ENCODE data around the gene DDR2.

DDR2 gene

GRCh38 chr1:162605225-162605927 lies 26.9 kb upstream of the DDR2 start:
- H2AFZ ChIP-seq: no peak overlapping the region
- no peaks in the 10 kb centered on the region for H3K4me1 ChIP-seq
- H3K79me2 ChIP-seq: no peaks in the 10 kb centered on the region
- no peaks in the 10 kb centered on the region for H3K27me3 ChIP-seq (ENCODE audit: control insufficient read depth, insufficient read depth, low read length)
- no peak overlapping the region for H3K4me3 ChIP-seq (ENCODE audit: low read depth, low read length)
- no peak for TF ChIP-seq CTCF (IDR thresholded peaks at IDR 0.05)
- no peaks in the 10 kb centered on the region for H3K36me3 ChIP-seq (ENCODE audit: control insufficient read depth, insufficient read depth, low read length)
- H3K4me2 ChIP-seq (ENCODE audit: low read length): no peak overlapping the region
- H3K27ac ChIP-seq: no peak overlapping the region
- no peaks in the 10 kb centered on the region for H3K9me3 ChIP-seq (ENCODE audit: control insufficient read depth, low read length)
- H3K9ac ChIP-seq: no peak overlapping the region

GRCh38 chr1:162609306-162609705 lies 23.0 kb upstream of the DDR2 start:
- TF ChIP-seq CTCF (IDR thresholded peaks at IDR 0.05): no peak
- no peaks in the 10 kb centered on the region for H3K4me1 ChIP-seq
- H3K4me3 ChIP-seq (ENCODE audit: low read depth, low read length): no peak overlapping the region
- no peaks in the 10 kb centered on the region for H3K9me3 ChIP-seq (ENCODE audit: control insufficient read depth, low read length)
- H3K4me2 ChIP-seq (ENCODE audit: low read length): no peak overlapping the region
- H3K27ac ChIP-seq: no peak overlapping the region
- H2AFZ ChIP-seq: no peak overlapping the region
- H3K36me3 ChIP-seq (ENCODE audit: control insufficient read depth, insufficient read depth, low read length): no peaks in the 10 kb centered on the region
- H3K79me2 ChIP-seq: no peaks in the 10 kb centered on the region
- H3K9ac ChIP-seq: no peak overlapping the region
- H3K27me3 ChIP-seq (ENCODE audit: control insufficient read depth, insufficient read depth, low read length): no peaks in the 10 kb centered on the region

- Histone ChIP-seq H3K79me2 (no peaks in the 10 kb centered on the region), H3K36me3 (ENCODE audit: control insufficient read depth, insufficient read depth, low read length) (peaks cover 3% of the 10 kb centered on the region), H3K27ac (no peak overlapping the region), H2AFZ (no peak overlapping the region), H3K4me1 (no peaks in the 10 kb centered on the region), H3K9me3 (ENCODE audit: control insufficient read depth, low read length) (no peaks in the 10 kb centered on the region), H3K4me2 (ENCODE audit: low read length) (no peak overlapping the region), H3K27me3 (ENCODE audit: control insufficient read depth, insufficient read depth, low read length) (no peaks in the 10 kb centered on the region), H3K9ac (no peak overlapping the region), H3K4me3 (ENCODE audit: low read depth, low read length) (no peak overlapping the region)
- TF ChIP-seq CTCF (IDR thresholded peaks at IDR 0.05): no peak
Measured at GRCh38 chr1:162612606-162613400, 19.5 kb upstream of the DDR2 start.

GRCh38 chr1:162616848-162617247 lies 15.4 kb upstream of the DDR2 start:
- Histone ChIP-seq H3K79me2 (no peaks in the 10 kb centered on the region), H3K27me3 (ENCODE audit: control insufficient read depth, insufficient read depth, low read length) (no peaks in the 10 kb centered on the region), H3K9ac (no peak overlapping the region), H3K4me3 (ENCODE audit: low read depth, low read length) (no peak overlapping the region), H3K4me1 (no peaks in the 10 kb centered on the region), H2AFZ (no peak overlapping the region), H3K4me2 (ENCODE audit: low read length) (no peak overlapping the region), H3K27ac (no peak overlapping the region), H3K36me3 (ENCODE audit: control insufficient read depth, insufficient read depth, low read length) (peaks cover 3% of the 10 kb centered on the region), H3K9me3 (ENCODE audit: control insufficient read depth, low read length) (no peaks in the 10 kb centered on the region)
- TF ChIP-seq CTCF (IDR thresholded peaks at IDR 0.05): no peak
